Smooth muscle cell (in vitro differentiated cells): ENCODE results near the gene WSB1. TPM values are rescaled to one million over a fixed set of nuclear protein-coding genes. Genes with fewer than 3 reads are reported as not detected.
A peak's percentile ranks its signal among the peaks of the same experiment; 100 is the strongest.

Experiments used
- DNase-seq: peaks from one replicate; lab custom pipeline; 2025; ENCODE audit not compliant: unreplicated experiment; lab: John Stamatoyannopoulos, UW
- H2AFZ ChIP-seq: fragments of 200-600 bp; sonication (generic); 2 replicates; pipeline ENCODE4 v1.6.0; 2016; ENCODE audit warnings: antibody characterized with exemption, low read depth, mild to moderate bottlenecking
- H3F3A ChIP-seq: fragments of 200-600 bp; sonication (generic); 2 replicates; pipeline ENCODE4 v1.6.0; 2017; ENCODE audit warnings: antibody characterized with exemption, low read depth
- H3K27ac ChIP-seq: fragments of 200-600 bp; sonication (generic); 2 replicates; pipeline ENCODE4 v1.5.1; 2016; ENCODE audit warnings: low read depth, mild to moderate bottlenecking
- H3K27me3 ChIP-seq: fragments of 200-600 bp; sonication (generic); 2 replicates; pipeline ENCODE4 v1.6.1; 2016; ENCODE audit warnings: low read depth, mild to moderate bottlenecking
- H3K36me3 ChIP-seq: fragments of 200-600 bp; sonication (generic); 2 replicates; pipeline ENCODE4 v1.5.1; 2016; ENCODE audit warnings: low read depth
- H3K4me1 ChIP-seq: fragments of 200-600 bp; sonication (generic); 2 replicates; pipeline ENCODE4 v1.5.1; 2016; ENCODE audit warnings: low read depth
- H3K4me2 ChIP-seq: fragments of 200-600 bp; sonication (generic); 2 replicates; pipeline ENCODE4 v1.6.0; 2016; ENCODE audit warnings: mild to moderate bottlenecking
- H3K4me3 ChIP-seq: fragments of 200-600 bp; sonication (generic); 2 replicates; pipeline ENCODE4 v1.5.1; 2016; ENCODE audit warnings: mild to moderate bottlenecking
- H3K79me2 ChIP-seq: fragments of 200-600 bp; sonication (generic); 2 replicates; pipeline ENCODE4 v1.6.0; 2016; ENCODE audit warnings: low read depth, mild to moderate bottlenecking
- H3K9ac ChIP-seq: fragments of 200-600 bp; sonication (generic); 2 replicates; pipeline ENCODE4 v1.6.0; 2016; ENCODE audit warnings: low read depth
- H3K9me3 ChIP-seq: fragments of 200-600 bp; sonication (generic); replicated peaks from 2 replicates; pipeline ENCODE4 v1.5.1; 2016; ENCODE audit warnings: low read depth
- H4K20me1 ChIP-seq: fragments of 200-600 bp; sonication (generic); 2 replicates; pipeline ENCODE4 v1.6.0; 2016; ENCODE audit warnings: low read depth
- CTCF ChIP-seq: fragments of 200-600 bp; sonication (generic); IDR thresholded peaks from 2 replicates; pipeline ENCODE4 v1.5.1; 2017; ENCODE audit warnings: borderline replicate concordance, mild to moderate bottlenecking, antibody characterized with exemption; ENCODE audit not compliant: insufficient read depth, poor library complexity, severe bottlenecking
- WGBS: methylation state at CpG from one replicate; pipeline ENCODE4 v1.1.7; 2016; ENCODE audit warnings: low lambda C conversion rate; 5-methylcytosine and 5-hydroxymethylcytosine counted together
- polyA plus RNA-seq: library from polyadenylated mRNA; unstranded; fragments of >200 nt; fragmentation: Nextera tagmentation; extraction: Ambion mirVana; gene quantifications from 2 replicates; pipeline ENCODE4 v1.2.1, GENCODE V29; 2016
- total RNA-seq: library from RNA; depleted of rRNA; stranded (reverse); fragments of >200 nt; gene quantifications from 2 replicates; pipeline ENCODE4 v1.2.3, GENCODE V29; 2014

Gene WSB1
- total and polyA plus RNA-seq, 2 experiments from 2014 or later: 156 to 256 TPM

- WGBS: under 1% methylated on average over 21 of the region's 21 CpGs
- TF ChIP-seq CTCF: no peak
Observed at GRCh38 chr17:27294689-27295630, 1.0 kb downstream of the WSB1 start.

GRCh38 chr17:27295945-27296344, 2.0 kb downstream of the WSB1 start:
- Histone ChIP-seq H2AFZ (no peak overlapping the region), H3K79me2 (peaks cover 63% of the 10 kb centered on the region), H3K27me3 (no peaks in the 10 kb centered on the region), H3K4me2 (peak overlapping the region; percentile 95), H3K4me3 (peak overlapping the region; percentile 78), H3K9me3 (no peaks in the 10 kb centered on the region), H3F3A (peaks cover 8% of the 10 kb centered on the region), H4K20me1 (peaks cover 62% of the 10 kb centered on the region), H3K27ac (peak overlapping the region; percentile 96), H3K9ac (peak overlapping the region; percentile 95), H3K36me3 (no peaks in the 10 kb centered on the region), H3K4me1 (peaks cover 22% of the 10 kb centered on the region)
- no peak for DNase-seq
- WGBS: 54% methylated on average over 9 of the region's 10 CpGs
- TF ChIP-seq CTCF: no peak

More at GRCh38 chr17:27294689-27295630, 1.0 kb downstream of the WSB1 start:
- Histone ChIP-seq H3K27me3 (no peaks in the 10 kb centered on the region), H3K27ac (peak overlapping the region; percentile 96), H3F3A (peaks cover 8% of the 10 kb centered on the region), H2AFZ (no peak overlapping the region), H3K79me2 (peaks cover 53% of the 10 kb centered on the region), H3K9ac (peak overlapping the region; percentile 95), H3K4me2 (peak overlapping the region; percentile 95), H3K4me1 (peaks cover 22% of the 10 kb centered on the region), H3K4me3 (peak overlapping the region; percentile 78), H3K9me3 (no peaks in the 10 kb centered on the region), H4K20me1 (peaks cover 52% of the 10 kb centered on the region), H3K36me3 (no peaks in the 10 kb centered on the region)
- no peak for DNase-seq

GRCh38 chr17:27296428-27296979, 2.6 kb downstream of the WSB1 start:
- Histone ChIP-seq H3K4me3 (peak overlapping the region; percentile 78), H3K36me3 (no peaks in the 10 kb centered on the region), H3K79me2 (peaks cover 69% of the 10 kb centered on the region), H3K9me3 (no peaks in the 10 kb centered on the region), H3K9ac (peak overlapping the region; percentile 95), H3K27me3 (no peaks in the 10 kb centered on the region), H4K20me1 (peaks cover 67% of the 10 kb centered on the region), H3K4me2 (peak overlapping the region; percentile 95), H2AFZ (no peak overlapping the region), H3K27ac (peak overlapping the region; percentile 96), H3F3A (peaks cover 8% of the 10 kb centered on the region), H3K4me1 (peaks cover 22% of the 10 kb centered on the region)
- WGBS: 10% methylated on average over 2 of the region's 2 CpGs
- no peak for TF ChIP-seq CTCF
- DNase-seq: no peak
